Measurements from ENCODE around the gene SAT2.
A peak's percentile ranks its signal among the peaks of the same experiment; 100 is the strongest.

GRCh38 chr17:7651097-7651664 is 23.6 kb upstream of the SAT2 start:
- no peak for TF ChIP-seq CTCF (IDR thresholded peaks at IDR 0.05)
- TF ChIP-seq EZH2 (IDR thresholded peaks at IDR 0.05), result peak; percentile 45
- TF ChIP-seq EZH2phosphoT487 (IDR thresholded peaks at IDR 0.05), result no peak

Measured in neural progenitor cell (in vitro differentiated cells).